Measurements from ENCODE around the gene ANGPTL3. TPM values are rescaled to one million over a fixed set of nuclear protein-coding genes. Genes with fewer than 3 reads are reported as not detected.
"Not testable (repeated sequence)": the region's sequence is repeated elsewhere in the genome, so short reads cannot be mapped to it uniquely, and the experiment has no call there.

The ANGPTL3 gene, protein sequence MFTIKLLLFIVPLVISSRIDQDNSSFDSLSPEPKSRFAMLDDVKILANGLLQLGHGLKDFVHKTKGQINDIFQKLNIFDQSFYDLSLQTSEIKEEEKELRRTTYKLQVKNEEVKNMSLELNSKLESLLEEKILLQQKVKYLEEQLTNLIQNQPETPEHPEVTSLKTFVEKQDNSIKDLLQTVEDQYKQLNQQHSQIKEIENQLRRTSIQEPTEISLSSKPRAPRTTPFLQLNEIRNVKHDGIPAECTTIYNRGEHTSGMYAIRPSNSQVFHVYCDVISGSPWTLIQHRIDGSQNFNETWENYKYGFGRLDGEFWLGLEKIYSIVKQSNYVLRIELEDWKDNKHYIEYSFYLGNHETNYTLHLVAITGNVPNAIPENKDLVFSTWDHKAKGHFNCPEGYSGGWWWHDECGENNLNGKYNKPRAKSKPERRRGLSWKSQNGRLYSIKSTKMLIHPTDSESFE
- not detected in 2 replicates for total RNA-seq (2014; rRNA removed)
- not detected for Bru-seq, nascent RNA
- not detected for BruChase-seq, experiment 1, labeled RNA remaining after a 6-hour chase
- BruChase-seq, experiment 2, labeled RNA remaining after a 2-hour chase: not detected
- long read RNA-seq: 0 reads

DNA sequence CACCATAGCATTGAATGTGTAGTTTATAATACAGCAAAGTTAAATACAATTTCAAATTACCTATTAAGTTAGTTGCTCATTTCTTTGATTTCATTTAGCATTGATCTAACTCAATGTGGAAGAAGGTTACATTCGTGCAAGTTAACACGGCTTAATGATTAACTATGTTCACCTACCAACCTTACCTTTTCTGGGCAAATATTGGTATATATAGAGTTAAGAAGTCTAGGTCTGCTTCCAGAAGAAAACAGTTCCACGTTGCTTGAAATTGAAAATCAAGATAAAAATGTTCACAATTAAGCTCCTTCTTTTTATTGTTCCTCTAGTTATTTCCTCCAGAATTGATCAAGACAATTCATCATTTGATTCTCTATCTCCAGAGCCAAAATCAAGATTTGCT lies at the start of gene ANGPTL3:
ANGPTL3 (plus strand) TSS at position 240 of the 400 bp plus-strand sequence; CDS start at position 287, 47 bp downstream.
- intact Hi-C loops (cut with micrococcal nuclease): no loop called here
- Histone ChIP-seq H3K9ac (ENCODE audit: low read length) (no peak within 1 kb of the TSS), H3K27ac (ENCODE audit: low read length) (no peak within 1 kb of the TSS), H3K9me2 (replicated peaks; ENCODE audit: low read length) (no peaks in the 10 kb centered on the region), H3K36me3 (ENCODE audit: low read depth, low read length) (no peaks in the 10 kb centered on the region), H2AFZ (ENCODE audit: low read length) (no peak within 1 kb of the TSS), H4K20me1 (ENCODE audit: low read length) (no peaks in the 10 kb centered on the region), H3K4me2 (ENCODE audit: low read length) (no peak within 1 kb of the TSS), H3K4me1 (ENCODE audit: insufficient read depth, low read length) (no peaks in the 10 kb centered on the region), H3K9me3 (ENCODE audit: low read length) (no peaks in the 10 kb centered on the region), H3K79me2 (ENCODE audit: low read length) (no peaks in the 10 kb centered on the region), H3F3A (ENCODE audit: low read length, unreplicated experiment) (no peaks in the 10 kb centered on the region), H3K4me3 (ENCODE audit: low read length) (no peak within 1 kb of the TSS), H3K27me3 (ENCODE audit: low read length) (no peaks in the 10 kb centered on the region)
- ChIA-PET POLR2A (ENCODE audit: unreplicated experiment) (no interaction called here), CTCF (no interaction called here)
- ATAC-seq (no peak), DNase-seq (no peak)
- TF ChIP-seq EZH2 (IDR thresholded peaks at IDR 0.05; ENCODE audit: low read length, unreplicated experiment) (no peak), EZH2phosphoT487 (IDR thresholded peaks at IDR 0.05; ENCODE audit: borderline replicate concordance, low read length) (no peak)
- TF ChIP-seq, protein P1, sequence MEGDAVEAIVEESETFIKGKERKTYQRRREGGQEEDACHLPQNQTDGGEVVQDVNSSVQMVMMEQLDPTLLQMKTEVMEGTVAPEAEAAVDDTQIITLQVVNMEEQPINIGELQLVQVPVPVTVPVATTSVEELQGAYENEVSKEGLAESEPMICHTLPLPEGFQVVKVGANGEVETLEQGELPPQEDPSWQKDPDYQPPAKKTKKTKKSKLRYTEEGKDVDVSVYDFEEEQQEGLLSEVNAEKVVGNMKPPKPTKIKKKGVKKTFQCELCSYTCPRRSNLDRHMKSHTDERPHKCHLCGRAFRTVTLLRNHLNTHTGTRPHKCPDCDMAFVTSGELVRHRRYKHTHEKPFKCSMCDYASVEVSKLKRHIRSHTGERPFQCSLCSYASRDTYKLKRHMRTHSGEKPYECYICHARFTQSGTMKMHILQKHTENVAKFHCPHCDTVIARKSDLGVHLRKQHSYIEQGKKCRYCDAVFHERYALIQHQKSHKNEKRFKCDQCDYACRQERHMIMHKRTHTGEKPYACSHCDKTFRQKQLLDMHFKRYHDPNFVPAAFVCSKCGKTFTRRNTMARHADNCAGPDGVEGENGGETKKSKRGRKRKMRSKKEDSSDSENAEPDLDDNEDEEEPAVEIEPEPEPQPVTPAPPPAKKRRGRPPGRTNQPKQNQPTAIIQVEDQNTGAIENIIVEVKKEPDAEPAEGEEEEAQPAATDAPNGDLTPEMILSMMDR (conservative IDR thresholded peaks at IDR 0.05; ENCODE audit: low read depth, low read length): no peak
- no TSS peak for BruUV-seq (replicated peaks)

DNA sequence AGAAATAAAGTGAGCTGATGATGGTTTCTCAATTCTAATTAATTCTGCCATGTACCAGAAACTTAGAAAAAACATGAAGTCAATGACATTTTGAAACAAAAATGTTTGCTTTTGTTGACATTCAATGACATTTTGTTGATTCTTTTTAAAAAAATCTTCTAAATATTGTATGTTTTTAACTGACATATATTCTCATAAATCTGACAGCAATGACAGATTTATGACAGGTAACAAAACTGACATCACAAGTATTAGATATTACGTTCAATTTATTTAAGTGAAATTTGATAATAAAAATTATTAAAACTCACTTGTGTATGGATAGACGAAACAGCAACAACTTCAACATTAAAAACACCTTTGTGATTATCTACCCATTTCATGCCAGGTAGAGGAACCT lies 36.0 kb upstream of the ANGPTL3 start:
- no peaks in the 10 kb centered on the region for H4K20me1 ChIP-seq (ENCODE audit: low read length)
- no peaks in the 10 kb centered on the region for H3K4me1 ChIP-seq (ENCODE audit: insufficient read depth, low read length)
- intact Hi-C loops (cut with micrococcal nuclease): no loop called here
- H3K27ac ChIP-seq (ENCODE audit: low read length): no peak overlapping the region
- H3K4me2 ChIP-seq (ENCODE audit: low read length): no peak overlapping the region
- H3K9ac ChIP-seq (ENCODE audit: low read length): no peak overlapping the region
- no peak overlapping the region for H2AFZ ChIP-seq (ENCODE audit: low read length)
- no peak for DNase-seq
- peaks cover 5% of the 10 kb centered on the region; the same call in 1 of the 2 replicates for H3K36me3 ChIP-seq (ENCODE audit: low read depth, low read length)
- CTCF ChIA-PET: no interaction called here
- no TSS peak for BruUV-seq (replicated peaks)
- no peaks in the 10 kb centered on the region for H3K27me3 ChIP-seq (ENCODE audit: low read length)
- ATAC-seq: no peak
- TF ChIP-seq EZH2phosphoT487 (IDR thresholded peaks at IDR 0.05; ENCODE audit: borderline replicate concordance, low read length) (no peak), EZH2 (IDR thresholded peaks at IDR 0.05; ENCODE audit: low read length, unreplicated experiment) (no peak)
- TF ChIP-seq, protein P1 (conservative IDR thresholded peaks at IDR 0.05; ENCODE audit: low read depth, low read length): no peak
- H3F3A ChIP-seq (ENCODE audit: low read length, unreplicated experiment): no peaks in the 10 kb centered on the region
- H3K9me3 ChIP-seq (ENCODE audit: low read length): no peaks in the 10 kb centered on the region
- H3K4me3 ChIP-seq (ENCODE audit: low read length): no peak overlapping the region
- POLR2A ChIA-PET (ENCODE audit: unreplicated experiment): no interaction called here
- H3K9me2 ChIP-seq (replicated peaks; ENCODE audit: low read length): no peaks in the 10 kb centered on the region
- H3K79me2 ChIP-seq (ENCODE audit: low read length): no peaks in the 10 kb centered on the region

DNA sequence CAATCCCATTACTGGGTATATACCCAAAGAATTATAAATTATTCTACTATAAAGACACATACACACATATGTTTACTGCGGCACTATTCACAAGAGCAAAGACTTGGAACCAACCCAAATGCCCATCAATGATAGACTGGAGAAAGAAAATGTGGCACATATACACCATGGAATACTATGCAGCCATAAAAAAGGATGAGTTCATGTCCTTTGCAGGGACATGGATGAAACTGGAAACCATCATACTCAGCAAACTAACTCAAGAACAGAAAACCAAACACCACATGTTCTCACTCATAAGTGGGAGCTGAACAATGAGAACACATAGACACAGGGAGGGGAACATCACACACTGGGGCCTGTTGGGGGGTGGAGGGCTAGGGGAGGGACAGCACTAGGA lies 30.1 kb upstream of the ANGPTL3 start:
- H3F3A ChIP-seq (ENCODE audit: low read length, unreplicated experiment); ATAC-seq; H2AFZ ChIP-seq (ENCODE audit: low read length); H3K27ac ChIP-seq (ENCODE audit: low read length); POLR2A ChIA-PET (ENCODE audit: unreplicated experiment); CTCF ChIA-PET; H3K9me2 ChIP-seq (replicated peaks; ENCODE audit: low read length); H3K27me3 ChIP-seq (ENCODE audit: low read length); H3K4me3 ChIP-seq (ENCODE audit: low read length); H3K9me3 ChIP-seq (ENCODE audit: low read length); H3K4me2 ChIP-seq (ENCODE audit: low read length); H3K36me3 ChIP-seq (ENCODE audit: low read depth, low read length); H4K20me1 ChIP-seq (ENCODE audit: low read length); DNase-seq; H3K79me2 ChIP-seq (ENCODE audit: low read length); BruUV-seq (replicated peaks); intact Hi-C loops (cut with micrococcal nuclease); H3K4me1 ChIP-seq (ENCODE audit: insufficient read depth, low read length); H3K9ac ChIP-seq (ENCODE audit: low read length): not testable (repeated sequence)

DNA sequence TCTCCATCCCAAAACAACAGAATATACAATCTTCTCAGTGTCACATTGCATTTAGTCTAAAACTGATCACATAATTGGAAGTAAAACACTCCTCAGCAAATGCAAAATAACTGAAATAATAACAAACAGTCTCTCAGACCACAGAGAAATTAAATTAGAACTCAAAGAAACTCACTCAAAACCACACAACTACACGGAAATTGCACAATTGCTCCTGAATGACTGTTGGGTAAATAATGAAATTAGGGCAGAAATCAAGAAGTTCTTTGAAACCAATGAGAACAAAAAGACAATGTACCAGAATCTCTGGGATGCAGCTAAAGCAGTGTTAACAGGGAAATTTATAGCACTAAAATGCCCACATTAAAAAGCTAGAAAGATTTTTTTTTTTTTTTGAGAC lies 29.4 kb upstream of the ANGPTL3 start:
- H3K4me1 ChIP-seq (ENCODE audit: insufficient read depth, low read length); H3K79me2 ChIP-seq (ENCODE audit: low read length); BruUV-seq (replicated peaks); H2AFZ ChIP-seq (ENCODE audit: low read length); H3K4me3 ChIP-seq (ENCODE audit: low read length); H3K4me2 ChIP-seq (ENCODE audit: low read length); H3K9me3 ChIP-seq (ENCODE audit: low read length); H3K27ac ChIP-seq (ENCODE audit: low read length); H4K20me1 ChIP-seq (ENCODE audit: low read length); H3F3A ChIP-seq (ENCODE audit: low read length, unreplicated experiment); H3K9ac ChIP-seq (ENCODE audit: low read length); H3K27me3 ChIP-seq (ENCODE audit: low read length); H3K36me3 ChIP-seq (ENCODE audit: low read depth, low read length); POLR2A ChIA-PET (ENCODE audit: unreplicated experiment); CTCF ChIA-PET; ATAC-seq; DNase-seq; H3K9me2 ChIP-seq (replicated peaks; ENCODE audit: low read length); intact Hi-C loops (cut with micrococcal nuclease): not testable (repeated sequence)

DNA sequence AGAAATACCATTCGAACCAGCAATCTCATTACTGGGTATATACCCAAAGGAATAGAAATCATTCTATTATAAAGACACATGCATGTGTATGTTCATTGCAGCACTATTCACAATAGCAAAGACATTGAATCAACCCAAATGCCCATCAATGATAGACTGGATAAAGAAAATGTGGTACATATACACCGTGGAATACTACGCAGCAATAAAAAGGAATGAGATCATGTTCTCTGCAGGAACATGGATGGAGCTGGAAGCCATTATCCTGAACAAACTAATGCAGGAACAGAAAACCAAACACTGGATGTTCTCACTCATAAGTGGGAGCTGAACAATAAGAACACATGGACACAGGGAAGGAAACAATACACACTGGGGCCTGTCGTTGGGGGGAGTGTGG lies 25.8 kb upstream of the ANGPTL3 start:
- POLR2A ChIA-PET (ENCODE audit: unreplicated experiment); H3K4me3 ChIP-seq (ENCODE audit: low read length); H3K27ac ChIP-seq (ENCODE audit: low read length); H3K36me3 ChIP-seq (ENCODE audit: low read depth, low read length); H4K20me1 ChIP-seq (ENCODE audit: low read length); H3K27me3 ChIP-seq (ENCODE audit: low read length); intact Hi-C loops (cut with micrococcal nuclease); H2AFZ ChIP-seq (ENCODE audit: low read length); BruUV-seq (replicated peaks); H3K4me2 ChIP-seq (ENCODE audit: low read length); H3K9me2 ChIP-seq (replicated peaks; ENCODE audit: low read length); H3K9me3 ChIP-seq (ENCODE audit: low read length); DNase-seq; H3K79me2 ChIP-seq (ENCODE audit: low read length); H3K4me1 ChIP-seq (ENCODE audit: insufficient read depth, low read length); ATAC-seq; H3K9ac ChIP-seq (ENCODE audit: low read length); H3F3A ChIP-seq (ENCODE audit: low read length, unreplicated experiment); CTCF ChIA-PET: not testable (repeated sequence)
